ENCODE measurements around the gene SMLR1. TPM values are rescaled to one million over a fixed set of nuclear protein-coding genes. Genes with fewer than 3 reads are reported as not detected.

Gene SMLR1
- total and polyA plus RNA-seq, 2 donors (not counting 3 experiments of a cell fraction or from before 2014, with no cell fraction given) = not detected

GRCh38 chr6:130879826-130880225 lies 52.6 kb downstream of the SMLR1 start:
- Histone ChIP-seq H4K20me1 (replicated peaks; ENCODE audit: control insufficient read depth, extremely low read depth, insufficient read depth, low read length) (no peaks in the 10 kb centered on the region), H2AFZ (ENCODE audit: low read depth, low read length) (no peak overlapping the region), H3K4me2 (ENCODE audit: insufficient read depth, low read length) (no peak overlapping the region), H3K4me3 (replicated peaks in 1 of 3; ENCODE audit: insufficient read depth in 1 of 3, low read depth in 1 of 3, low read length in 3 of 3) (no peak overlapping the region), H3K9ac (replicated peaks; ENCODE audit: extremely low read depth, insufficient read depth, low read length) (no peak overlapping the region), H3K27me3 (ENCODE audit: control insufficient read depth in 2 of 2, insufficient read depth in 2 of 2, low read length in 2 of 2) (no peaks in the 10 kb centered on the region), H3K4me1 (ENCODE audit: control insufficient read depth, extremely low read depth, insufficient read depth, low read length) (no peaks in the 10 kb centered on the region), H3K79me2 (ENCODE audit: control insufficient read depth, insufficient read depth, low read length) (no peaks in the 10 kb centered on the region), H3K9me3 (replicated peaks; ENCODE audit: control insufficient read depth, insufficient read depth, low read length) (no peaks in the 10 kb centered on the region), H3K36me3 (ENCODE audit: control insufficient read depth in 2 of 2, extremely low read depth in 1 of 2, insufficient read depth in 2 of 2, low read length in 2 of 2) (no peaks in the 10 kb centered on the region), H3K9me1 (replicated peaks; ENCODE audit: control insufficient read depth, extremely low read depth, insufficient read depth, low read length) (no peaks in the 10 kb centered on the region), H3K27ac (ENCODE audit: insufficient read depth, low read depth, low read length) (no peak overlapping the region)
- intact Hi-C loops (cut with micrococcal nuclease) = loop anchor here (10.0 kb wide), 1 partner anchor 315 kb away; no protein-coding TSS in a partner anchor
- TF ChIP-seq, protein P1, sequence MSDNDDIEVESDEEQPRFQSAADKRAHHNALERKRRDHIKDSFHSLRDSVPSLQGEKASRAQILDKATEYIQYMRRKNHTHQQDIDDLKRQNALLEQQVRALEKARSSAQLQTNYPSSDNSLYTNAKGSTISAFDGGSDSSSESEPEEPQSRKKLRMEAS (IDR thresholded peaks at IDR 0.05; ENCODE audit: insufficient read depth, insufficient read length) = no peak
- TF ChIP-seq POLR2AphosphoS5 (IDR thresholded peaks at IDR 0.05; ENCODE audit: insufficient read depth, low read depth, low read length) (no peak), FOS (IDR thresholded peaks at IDR 0.05; ENCODE audit: borderline replicate concordance, insufficient read depth, low read length) (no peak), JUN (IDR thresholded peaks at IDR 0.05; ENCODE audit: borderline replicate concordance, insufficient read depth, insufficient read length, low read depth) (no peak), MYC (IDR thresholded peaks at IDR 0.05; ENCODE audit: low read depth, low read length) (no peak), EZH2 (IDR thresholded peaks at IDR 0.05; ENCODE audit: borderline replicate concordance, low read depth, low read length, severe bottlenecking) (no peak), GATA2 (IDR thresholded peaks at IDR 0.05; ENCODE audit: insufficient read depth, insufficient read length, low read depth, low read length) (no peak), POLR2A (IDR thresholded peaks at IDR 0.05; ENCODE audit: low read depth, low read length) (no peak)
- TF ChIP-seq, protein P2, sequence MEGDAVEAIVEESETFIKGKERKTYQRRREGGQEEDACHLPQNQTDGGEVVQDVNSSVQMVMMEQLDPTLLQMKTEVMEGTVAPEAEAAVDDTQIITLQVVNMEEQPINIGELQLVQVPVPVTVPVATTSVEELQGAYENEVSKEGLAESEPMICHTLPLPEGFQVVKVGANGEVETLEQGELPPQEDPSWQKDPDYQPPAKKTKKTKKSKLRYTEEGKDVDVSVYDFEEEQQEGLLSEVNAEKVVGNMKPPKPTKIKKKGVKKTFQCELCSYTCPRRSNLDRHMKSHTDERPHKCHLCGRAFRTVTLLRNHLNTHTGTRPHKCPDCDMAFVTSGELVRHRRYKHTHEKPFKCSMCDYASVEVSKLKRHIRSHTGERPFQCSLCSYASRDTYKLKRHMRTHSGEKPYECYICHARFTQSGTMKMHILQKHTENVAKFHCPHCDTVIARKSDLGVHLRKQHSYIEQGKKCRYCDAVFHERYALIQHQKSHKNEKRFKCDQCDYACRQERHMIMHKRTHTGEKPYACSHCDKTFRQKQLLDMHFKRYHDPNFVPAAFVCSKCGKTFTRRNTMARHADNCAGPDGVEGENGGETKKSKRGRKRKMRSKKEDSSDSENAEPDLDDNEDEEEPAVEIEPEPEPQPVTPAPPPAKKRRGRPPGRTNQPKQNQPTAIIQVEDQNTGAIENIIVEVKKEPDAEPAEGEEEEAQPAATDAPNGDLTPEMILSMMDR (IDR thresholded peaks at IDR 0.05; ENCODE audit: extremely low read depth in 1 of 2, insufficient read depth in 1 of 2, low read depth in 1 of 2, low read length in 2 of 2) = no peak
- ChIA-PET CTCF (interaction anchor here (1.0 to 14.6 kb wide), 3 partner anchors 8 to 237 kb away, joined by 3 to 436 read pairs (median 13); no protein-coding TSS in a partner anchor), POLR2A (no interaction called here)
- no peak for FAIRE-seq
- no TSS peak for BruUV-seq (replicated peaks)
- dilution Hi-C loops (cut with MboI; ENCODE audit: extremely low pct_ligation_motif_present, low sequenced_read_pairs) = no loop called here
- no peak for DNase-seq (ENCODE audit: low read depth, low spot score)
